Ovary (tissue), 9 donors: Measurements from ENCODE around the gene EFHD1. TPM values are rescaled to one million over a fixed set of nuclear protein-coding genes. Genes with fewer than 3 reads are reported as not detected.

Source experiments
- DNase-seq, 5 donors: peaks; one replicate each; pipeline ENCODE4 v3.0.0-alpha.2; 2019 to 2020
- H3K27ac ChIP-seq, 2 donors: fragments of 200-600 bp; one replicate each; pipeline versions ENCODE4 v1.5.1 to v1.8.0; 2019 to 2022
- H3K27me3 ChIP-seq: fragments of 200-600 bp; one replicate; pipeline ENCODE4 v1.8.0; 2022
- H3K36me3 ChIP-seq: fragments of 200-600 bp; sonication (generic); one replicate; pipeline ENCODE4 v1.5.1; 2019
- H3K4me1 ChIP-seq: one replicate; pipeline ENCODE4 v1.8.1; 2013; ENCODE audit warnings: mild to moderate bottlenecking, moderate library complexity; ENCODE audit not compliant: insufficient read depth
- H3K4me3 ChIP-seq: fragments of 200-600 bp; sonication (generic); one replicate; pipeline ENCODE4 v1.5.1; 2017
- H3K9me3 ChIP-seq, 2 donors: fragments of 200-600 bp in 1 of 2; sonication (generic) in 1 of 2; one replicate each; pipeline versions ENCODE4 v1.5.1 to v1.8.1; 2013 to 2019; ENCODE audit warnings: mild to moderate bottlenecking in 1 of 2, moderate library complexity in 1 of 2
- CTCF ChIP-seq, 3 donors: fragments of 450-650 bp in 2 of 3; fragments of 200-600 bp in 1 of 3; IDR thresholded peaks; one replicate each; pipeline versions ENCODE4 v1.5.1 to v1.8.0; 2016 to 2022; ENCODE audit warnings: antibody characterized with exemption in 3 of 3, mild to moderate bottlenecking in 1 of 3
- EP300 ChIP-seq: sonication (generic); formaldehyde crosslinking; IDR thresholded peaks from one replicate; pipeline ENCODE4 v1.6.1; 2017; ENCODE audit warnings: antibody characterized with exemption
- POLR2A ChIP-seq: fragments of 450-650 bp; IDR thresholded peaks from one replicate; pipeline ENCODE4 v1.6.1; 2017; ENCODE audit warnings: antibody characterized with exemption, mild to moderate bottlenecking, moderate library complexity
- WGBS, 3 donors: extraction: QIAGEN DNeasy Blood & Tissue Kit in 1 of 3; methylation state at CpG; one replicate each; pipeline versions ENCODE4 v1.1.5 to v1.1.7; 2013 to 2017; 5-methylcytosine and 5-hydroxymethylcytosine counted together
- intact Hi-C, 4 donors: fragments of 100-400 bp; cut with DNase I; formaldehyde crosslinking; loops; one replicate each; pipeline versions ENCODE4 v1.11.0 to v1.15.1; 2022 to 2023
- polyA plus RNA-seq, 2 donors: library from polyadenylated mRNA; stranded (reverse); fragments of 200-250 nt in 1 of 2; fragments of 350-450 nt in 1 of 2; fragmentation: Illumina TruSeq in 1 of 2; extraction: RNeasy Lipid Tissue Mini Kit (QIAGEN cat#74804) in 1 of 2; gene quantifications; one replicate each; pipeline ENCODE4 v1.2.3, GENCODE V29; 2013 to 2014
- total RNA-seq, 7 donors: library from RNA; depleted of rRNA in 2 of 7; stranded (reverse); fragments of >200 nt in 2 of 7; fragmentation: NEBNext Ultra II Directional in 3 of 7; extraction: Animal tissue kit (Norgen Biotek cat#: 25700) in 3 of 7; gene quantifications; one replicate each; pipeline versions ENCODE4 v1.1.0 to v1.2.4, GENCODE V29; 2016 to 2023
- donor health status: DM: no; HTN: no; CAD: no; lungs with moderate emphysema.
- donor health status: DM: no; HTN: no; CAD: no.
- donor health status: Bipolar disorder and iron deficiency.
- donor health status: DM: yes; HTN: yes; CAD: no.
- donor health status: DM: no; HTN: no; CAD: no.
- donor health status: DM: yes; HTN: yes; CAD: no.

Gene EFHD1
- total and polyA plus RNA-seq, 9 donors = 14.8 to 154 (median 50.2) TPM

- no peak overlapping the region for H3K4me3 ChIP-seq
- no peaks in the 10 kb centered on the region for H3K9me3 ChIP-seq
- no peaks in the 10 kb centered on the region for H3K27me3 ChIP-seq
- H3K36me3 ChIP-seq = no peaks in the 10 kb centered on the region
- intact Hi-C loops = no loop called here
- peak overlapping the region in 1 of 2 donors; percentile 83 for H3K27ac ChIP-seq
- peak; percentile 79 to 86 (median 82) for DNase-seq
- no peak for TF ChIP-seq POLR2A
- peaks cover 8% of the 10 kb centered on the region for H3K4me1 ChIP-seq
- 27 to 39% (median 35%) methylated on average over 10 of the region's 10 CpGs for WGBS, 3 donors
Observed at GRCh38 chr2:232628466-232629128, 4.8 kb upstream of the EFHD1 start.

- WGBS, 3 donors = 7 to 27% (median 11%) methylated on average over 2 of the region's 2 CpGs
- Histone ChIP-seq H3K9me3 (no peaks in the 10 kb centered on the region), H3K4me3 (no peak overlapping the region), H3K27ac (peak overlapping the region in 1 of 2 donors; percentile 83), H3K4me1 (peaks cover 8% of the 10 kb centered on the region), H3K36me3 (no peaks in the 10 kb centered on the region), H3K27me3 (no peaks in the 10 kb centered on the region)
- TF ChIP-seq EP300 (no peak), POLR2A (no peak), CTCF (IDR thresholded peaks at IDR 0.05) (no peak)
- intact Hi-C loops = no loop called here
- DNase-seq = no peak
Observed at GRCh38 chr2:232629129-232629475, 4.3 kb upstream of the EFHD1 start.

GRCh38 chr2:232632229-232632903, 1.0 kb upstream of the EFHD1 start:
- 13 to 27% (median 14%) methylated on average over 19 of the region's 19 CpGs for WGBS, 3 donors
- peak; percentile 27 to 56 (median 45) for DNase-seq
- no peaks in the 10 kb centered on the region for H3K27me3 ChIP-seq

GRCh38 chr2:232632904-232633412, 446 bp upstream of the EFHD1 start:
- intact Hi-C loops = no loop called here
- Histone ChIP-seq H3K9me3 (no peaks in the 10 kb centered on the region), H3K36me3 (no peaks in the 10 kb centered on the region), H3K4me1 (peaks cover 8% of the 10 kb centered on the region), H3K27ac (peak overlapping the region; percentile 87 to 94), H3K4me3 (peak overlapping the region; percentile 87), H3K27me3 (no peaks in the 10 kb centered on the region)
- DNase-seq = peak; percentile 90 to 95 (median 92)
- no peak for TF ChIP-seq POLR2A
- peak in 1 of 3 donors; percentile 20 for TF ChIP-seq CTCF (IDR thresholded peaks at IDR 0.05)
- TF ChIP-seq EP300 = no peak
- 0 to 1% (median 0%) methylated on average over 40 of the region's 40 CpGs for WGBS, 3 donors

More at GRCh38 chr2:232632229-232632903, 1.0 kb upstream of the EFHD1 start:
- TF ChIP-seq POLR2A = no peak
- peak in 1 of 3 donors; percentile 22 for TF ChIP-seq CTCF (IDR thresholded peaks at IDR 0.05)
- H3K36me3 ChIP-seq = no peaks in the 10 kb centered on the region
- H3K9me3 ChIP-seq = no peaks in the 10 kb centered on the region
- peak overlapping the region; percentile 87 to 94 for H3K27ac ChIP-seq
- H3K4me1 ChIP-seq = peaks cover 8% of the 10 kb centered on the region
- peak overlapping the region; percentile 87 for H3K4me3 ChIP-seq
- intact Hi-C loops = no loop called here
